ENCODE data around the gene CNOT2. TPM values are rescaled to one million over a fixed set of nuclear protein-coding genes. Genes with fewer than 3 reads are reported as not detected.

Gene CNOT2
- polyA plus RNA-seq, 1 of the 3 experiments (the other 2 are of a cell fraction), result 45.3 TPM

GRCh38 chr12:70217416-70217815, 25.8 kb upstream of the CNOT2 start:
- CTCF ChIA-PET, result interaction anchor here (1.0 kb wide), 1 partner anchor 13 kb away, joined by 3 read pairs; no protein-coding TSS in a partner anchor
- Histone ChIP-seq H3K9ac (no peak overlapping the region), H2AFZ (ENCODE audit: low read depth) (no peak overlapping the region), H3K27me3 (ENCODE audit: insufficient read depth) (no peaks in the 10 kb centered on the region), H3K4me1 (ENCODE audit: control insufficient read depth in 1 of 2, insufficient read depth in 2 of 2, low read depth in 1 of 2, low read length in 1 of 2) (no peaks in the 10 kb centered on the region), H3F3A (replicated peaks; ENCODE audit: insufficient read depth) (no peaks in the 10 kb centered on the region), H3K9me2 (no peaks in the 10 kb centered on the region), H3K4me3 (ENCODE audit: low read depth in 2 of 2, low read length in 1 of 2) (no peak overlapping the region), H3K9me3 (0 out of 2 replicates have a peak, but pooled peaks cover 4% of the 10 kb centered on the region), H3K36me3 (replicated peaks in 1 of 2; ENCODE audit: control insufficient read depth in 1 of 2, insufficient read depth in 2 of 2, low read length in 1 of 2) (peaks cover 0 to 5% of the 10 kb centered on the region in 2 experiments), H3K79me2 (ENCODE audit: insufficient read depth) (no peaks in the 10 kb centered on the region), H3K4me2 (no peak overlapping the region), H3K27ac (ENCODE audit: low read depth in 2 of 2, low read length in 1 of 2) (no peak overlapping the region), H4K20me1 (ENCODE audit: insufficient read depth) (no peaks in the 10 kb centered on the region)
- POLR2A ChIA-PET, result no interaction called here
- DNase-seq, result no peak
- TF ChIP-seq RFX5 (IDR thresholded peaks at IDR 0.05; ENCODE audit: low read length) (no peak), MEF2A (IDR thresholded peaks at IDR 0.05; ENCODE audit: borderline replicate concordance, low read depth) (no peak), TAF1 (IDR thresholded peaks at IDR 0.05; ENCODE audit: borderline replicate concordance, low read depth, low read length) (no peak)

GRCh38 chr12:70221626-70222025, 21.6 kb upstream of the CNOT2 start:
- Histone ChIP-seq H3K27ac (ENCODE audit: low read depth in 2 of 2, low read length in 1 of 2) (no peak overlapping the region), H3K9me3 (no peaks in the 10 kb centered on the region), H3F3A (replicated peaks; ENCODE audit: insufficient read depth) (no peaks in the 10 kb centered on the region), H4K20me1 (ENCODE audit: insufficient read depth) (no peaks in the 10 kb centered on the region), H3K4me1 (ENCODE audit: control insufficient read depth in 1 of 2, insufficient read depth in 2 of 2, low read depth in 1 of 2, low read length in 1 of 2) (no peaks in the 10 kb centered on the region), H3K4me3 (ENCODE audit: low read depth in 2 of 2, low read length in 1 of 2) (no peak overlapping the region), H2AFZ (ENCODE audit: low read depth) (no peak overlapping the region), H3K36me3 (replicated peaks in 1 of 2; ENCODE audit: control insufficient read depth in 1 of 2, insufficient read depth in 2 of 2, low read length in 1 of 2) (peaks cover 0 to 8% of the 10 kb centered on the region in 2 experiments), H3K9me2 (no peaks in the 10 kb centered on the region), H3K27me3 (ENCODE audit: insufficient read depth) (no peaks in the 10 kb centered on the region), H3K9ac (no peak overlapping the region), H3K4me2 (no peak overlapping the region), H3K79me2 (ENCODE audit: insufficient read depth) (no peaks in the 10 kb centered on the region)
- CTCF ChIA-PET, result no interaction called here
- DNase-seq, result no peak
- POLR2A ChIA-PET, result no interaction called here
- TF ChIP-seq USF1 (IDR thresholded peaks at IDR 0.05; ENCODE audit: borderline replicate concordance, low read depth) (no peak), ELF1 (IDR thresholded peaks at IDR 0.05) (no peak), FOXJ3 (CRISPR knock-in tag; IDR thresholded peaks at IDR 0.05) (no peak), JUND (IDR thresholded peaks at IDR 0.05) (no peak), MAX (IDR thresholded peaks at IDR 0.05; ENCODE audit: low read depth) (no peak), RCOR1 (IDR thresholded peaks at IDR 0.05; ENCODE audit: low read length) (no peak), FOXM1 (IDR thresholded peaks at IDR 0.05; ENCODE audit: low read depth) (no peak), ZBTB33 (IDR thresholded peaks at IDR 0.05; ENCODE audit: borderline replicate concordance, low read depth) (no peak), GATA2 (CRISPR knock-in tag; IDR thresholded peaks at IDR 0.05) (no peak), TAF1 (IDR thresholded peaks at IDR 0.05; ENCODE audit: borderline replicate concordance, low read depth, low read length) (no peak), CHD2 (IDR thresholded peaks at IDR 0.05; ENCODE audit: low read length, partially characterized antibody) (no peak), GABPA (IDR thresholded peaks at IDR 0.05; ENCODE audit: low read depth) (no peak)

Measured in SK-N-SH (cell line).